RWPE1 (cell line): ENCODE measurements around the gene RACGAP1.

ENCODE experiments used
- CTCF ChIA-PET: fragments of 350-600 bp; sonication (Branson Sonifier 250); formaldehyde crosslinking; extraction: SDS; loops from one replicate; lab custom pipeline; 2021; lab: Yijun Ruan, JAX
- POLR2A ChIA-PET: fragments of 400-600 bp; formaldehyde crosslinking; extraction: SDS; loops from one replicate; lab custom pipeline; 2020; ENCODE audit warnings: antibody characterized with exemption; ENCODE audit not compliant: low non-redundant PET; lab: Yijun Ruan, JAX
- DNase-seq: peaks from one replicate; pipeline ENCODE4 v3.0.0; 2012; ENCODE audit warnings: low spot score
- H3K27ac ChIP-seq: fragments of 450-650 bp; 2 replicates; pipeline ENCODE4 v1.5.1; 2017
- TF ChIP-seq, protein P1 (sequence below): fragments of 450-650 bp; conservative IDR thresholded peaks from 2 replicates; pipeline ENCODE4 v1.5.1; 2017; ENCODE audit warnings: low read depth, mild to moderate bottlenecking

The RACGAP1 gene

DNA sequence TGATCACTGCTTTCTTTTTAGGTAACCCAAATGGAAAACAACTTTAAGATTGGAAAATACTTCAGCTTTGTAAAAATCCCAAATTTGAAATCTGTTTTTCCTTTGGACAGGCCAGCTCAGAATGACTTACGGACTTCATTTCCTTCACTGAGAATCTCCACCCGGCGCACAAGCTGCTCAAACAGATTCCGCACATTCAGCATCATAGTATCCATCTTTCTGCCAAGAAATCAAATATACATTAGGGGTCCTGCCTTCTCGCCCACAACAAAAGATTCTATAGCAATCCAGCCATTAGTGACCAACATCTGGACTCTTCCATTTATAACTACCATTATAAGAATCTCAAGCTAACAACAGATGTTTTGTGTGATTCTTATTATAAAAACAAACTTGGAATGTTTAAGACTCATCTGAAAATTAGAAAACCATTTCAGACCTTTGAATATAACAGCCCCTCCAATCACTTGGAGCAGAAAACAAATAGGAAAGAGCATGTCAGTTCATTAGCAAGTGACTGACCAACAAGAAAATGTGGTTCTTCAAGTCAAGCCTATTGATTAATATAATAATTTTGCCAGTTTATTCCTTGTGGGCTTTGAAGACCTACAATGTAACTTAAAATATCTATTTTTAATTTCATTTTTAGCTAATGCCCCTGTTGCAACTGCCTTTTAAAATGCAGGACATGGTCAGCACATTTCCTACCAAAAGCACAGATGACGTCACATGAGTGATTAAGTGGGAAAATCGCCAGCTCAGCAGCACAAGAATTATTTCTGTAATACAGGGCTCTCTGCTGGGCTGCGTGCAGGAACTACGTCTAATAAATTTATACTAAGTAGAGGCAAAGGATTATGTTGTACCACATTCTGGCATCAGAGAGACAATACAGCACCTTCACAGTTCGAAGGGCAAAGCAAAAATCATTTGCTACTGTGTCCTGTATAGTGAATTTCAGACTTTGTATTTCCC lies 8.5 kb downstream of the RACGAP1 start:
- TF ChIP-seq, protein P1, sequence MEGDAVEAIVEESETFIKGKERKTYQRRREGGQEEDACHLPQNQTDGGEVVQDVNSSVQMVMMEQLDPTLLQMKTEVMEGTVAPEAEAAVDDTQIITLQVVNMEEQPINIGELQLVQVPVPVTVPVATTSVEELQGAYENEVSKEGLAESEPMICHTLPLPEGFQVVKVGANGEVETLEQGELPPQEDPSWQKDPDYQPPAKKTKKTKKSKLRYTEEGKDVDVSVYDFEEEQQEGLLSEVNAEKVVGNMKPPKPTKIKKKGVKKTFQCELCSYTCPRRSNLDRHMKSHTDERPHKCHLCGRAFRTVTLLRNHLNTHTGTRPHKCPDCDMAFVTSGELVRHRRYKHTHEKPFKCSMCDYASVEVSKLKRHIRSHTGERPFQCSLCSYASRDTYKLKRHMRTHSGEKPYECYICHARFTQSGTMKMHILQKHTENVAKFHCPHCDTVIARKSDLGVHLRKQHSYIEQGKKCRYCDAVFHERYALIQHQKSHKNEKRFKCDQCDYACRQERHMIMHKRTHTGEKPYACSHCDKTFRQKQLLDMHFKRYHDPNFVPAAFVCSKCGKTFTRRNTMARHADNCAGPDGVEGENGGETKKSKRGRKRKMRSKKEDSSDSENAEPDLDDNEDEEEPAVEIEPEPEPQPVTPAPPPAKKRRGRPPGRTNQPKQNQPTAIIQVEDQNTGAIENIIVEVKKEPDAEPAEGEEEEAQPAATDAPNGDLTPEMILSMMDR: no peak
- ChIA-PET CTCF (interaction anchor here (0.5 kb wide), 1 partner anchor 343 kb away, joined by 3 read pairs; no protein-coding TSS in a partner anchor), POLR2A (interaction anchor here (0.6 kb wide), 1 partner anchor 8 kb away, joined by 4 read pairs; the partner anchor contains the start of gene RACGAP1)
- no peak for DNase-seq
- no peak overlapping the region for H3K27ac ChIP-seq

DNA sequence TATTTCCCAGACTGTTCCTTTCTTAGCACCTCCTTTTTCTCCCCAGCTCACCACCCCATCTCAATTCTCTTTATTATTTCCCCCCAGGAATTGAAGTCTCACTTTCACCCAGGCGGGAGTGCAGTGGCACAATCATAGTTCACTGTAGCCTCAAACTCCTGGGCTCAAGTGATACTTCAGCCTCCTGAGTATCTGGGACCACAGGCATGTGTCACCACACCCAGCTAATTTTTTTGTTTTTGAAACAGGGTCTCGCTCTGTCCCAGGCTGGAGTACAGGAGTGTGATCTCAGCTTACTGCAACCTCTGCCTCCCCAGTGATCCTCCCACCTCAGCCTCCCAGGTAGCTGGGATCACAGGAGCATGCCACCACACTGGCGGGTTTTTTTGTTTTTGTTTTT lies 11.0 kb downstream of the RACGAP1 start:
- CTCF ChIA-PET: interaction anchor here (0.7 kb wide), 1 partner anchor 10 kb away, joined by 3 read pairs; no protein-coding TSS in a partner anchor
- H3K27ac ChIP-seq: peak overlapping the region; percentile 25; the same call in 1 of the 2 replicates
- TF ChIP-seq, protein P1: no peak
- DNase-seq: no peak
- POLR2A ChIA-PET: no interaction called here

DNA sequence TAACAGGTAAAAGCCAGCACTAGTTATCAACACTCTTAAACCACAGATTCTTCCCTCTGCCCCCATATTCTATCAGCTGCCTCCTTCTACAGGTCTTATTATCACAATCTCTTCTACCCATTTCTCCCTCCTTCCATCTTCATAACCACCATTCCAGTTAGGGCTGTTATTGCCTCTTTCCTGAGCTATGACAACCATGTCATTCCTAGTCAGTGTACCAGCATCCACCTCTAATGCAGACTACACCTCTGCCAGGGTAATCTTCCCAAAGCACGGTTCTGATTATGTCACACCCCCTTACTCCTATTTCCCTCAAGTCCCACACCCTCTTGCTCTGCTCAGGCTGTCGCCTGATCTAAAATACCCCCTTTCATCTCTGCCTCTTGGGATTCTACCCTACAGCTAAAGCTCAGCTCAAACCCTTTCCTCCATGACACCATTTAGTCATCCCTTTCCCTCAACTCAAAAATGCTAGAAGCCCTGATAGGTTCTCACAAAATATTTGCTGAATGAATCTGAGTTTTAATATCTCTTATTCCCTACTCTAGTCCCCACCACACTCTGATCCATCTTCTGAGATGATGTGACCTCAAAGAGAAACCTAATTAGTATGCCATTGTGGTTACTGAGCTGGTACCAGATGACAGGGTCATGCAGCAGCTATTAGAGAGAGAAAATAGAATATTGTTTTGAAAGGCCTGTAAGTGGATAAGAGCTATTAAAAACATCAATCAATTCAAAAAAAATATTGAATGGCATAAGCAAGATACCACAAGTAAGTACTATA lies 11.7 kb downstream of the RACGAP1 start:
- DNase-seq: no peak
- H3K27ac ChIP-seq: no peak overlapping the region
- POLR2A ChIA-PET: no interaction called here
- CTCF ChIA-PET: interaction anchor here (0.5 to 0.9 kb wide), 3 partner anchors 11 to 58 kb away, joined by 3 to 5 read pairs (median 3); no protein-coding TSS in a partner anchor
- TF ChIP-seq, protein P1: no peak

DNA sequence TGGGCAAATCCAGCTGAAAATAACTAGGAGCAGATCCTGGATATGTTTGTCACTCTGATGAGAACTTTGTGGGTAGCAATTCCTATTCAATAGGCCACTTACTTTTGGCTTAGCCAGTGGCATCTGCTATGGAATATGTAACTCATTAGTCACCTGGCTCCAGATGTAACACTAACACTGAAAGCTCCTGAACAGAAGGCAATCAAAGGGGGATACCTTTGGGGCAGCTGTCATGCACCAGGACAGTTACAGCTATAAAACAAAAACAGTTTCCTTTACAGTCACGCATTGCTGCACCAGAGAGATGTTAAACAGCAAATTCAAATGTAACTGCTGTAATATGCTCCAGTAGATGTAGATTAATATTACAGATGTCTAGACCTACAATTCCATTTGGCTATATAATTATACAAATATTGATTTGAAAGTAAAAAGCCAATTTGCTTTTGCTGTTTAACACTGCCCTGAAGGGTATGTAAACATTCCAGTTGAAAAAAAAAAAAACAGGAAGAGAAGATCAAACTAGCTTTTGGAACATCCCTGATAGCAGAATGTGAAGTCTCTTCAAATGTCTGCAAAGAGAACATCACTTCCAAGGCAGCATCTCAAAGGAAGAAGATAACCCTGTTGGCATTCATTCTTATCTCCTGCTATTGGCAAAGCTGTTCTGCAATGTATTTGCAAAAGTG lies 18.4 kb downstream of the RACGAP1 start:
- DNase-seq: no peak
- TF ChIP-seq, protein P1: no peak
- POLR2A ChIA-PET: no interaction called here
- CTCF ChIA-PET: no interaction called here
- H3K27ac ChIP-seq: no peak overlapping the region

DNA sequence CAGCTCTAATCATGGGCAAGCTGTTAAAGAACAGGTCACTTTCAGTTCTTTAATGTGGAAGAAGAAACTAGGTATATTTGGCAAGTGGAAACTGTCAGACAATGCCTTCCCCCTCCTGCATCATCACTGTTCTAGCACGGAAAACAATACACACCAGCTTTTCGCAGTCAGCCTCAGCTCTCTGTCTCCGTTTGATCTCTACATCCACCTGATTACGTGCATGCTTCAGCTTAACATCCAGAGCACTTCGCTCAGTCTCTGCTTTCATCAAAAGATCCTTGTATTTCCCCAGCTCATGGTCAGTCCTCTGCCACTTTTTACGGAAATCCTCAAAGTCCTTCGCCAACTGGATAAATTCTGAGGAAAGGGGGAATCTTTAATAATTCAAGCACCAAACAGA lies 19.0 kb downstream of the RACGAP1 start:
- no peak for DNase-seq
- no peak overlapping the region for H3K27ac ChIP-seq
- TF ChIP-seq, protein P1: no peak
- ChIA-PET CTCF (interaction anchor here (0.8 to 1.0 kb wide), 3 partner anchors 47 to 139 kb away, joined by 3 to 4 read pairs (median 3); no protein-coding TSS in a partner anchor), POLR2A (no interaction called here)
